Measurements from ENCODE around the gene ITM2C.

The ITM2C gene

GRCh38 chr2:230864605-230865306 lies at the start of gene ITM2C:
Gene ITM2C, plus strand, starts transcription at chr2:230864942. Its CDS starts 84 bp downstream, at chr2:230865026.
- peak; percentile 63 for DNase-seq (ENCODE audit: low spot score)

GRCh38 chr2:230815088-230815487 lies 49.7 kb upstream of the ITM2C start:
- no peak for DNase-seq (ENCODE audit: low spot score)

- no peak for DNase-seq (ENCODE audit: low spot score)
These were observed 48.0 kb upstream of the ITM2C start for GRCh38 chr2:230816735-230817134.

- no peak for DNase-seq (ENCODE audit: low spot score)
These were observed 45.3 kb upstream of the ITM2C start for GRCh38 chr2:230819433-230819832.

GRCh38 chr2:230821261-230821990 lies 43.3 kb upstream of the ITM2C start:
- DNase-seq (ENCODE audit: low spot score): no peak

- DNase-seq (ENCODE audit: low spot score): no peak
These were observed 42.7 kb upstream of the ITM2C start for GRCh38 chr2:230821991-230822520.

GRCh38 chr2:230823264-230823964 lies 41.3 kb upstream of the ITM2C start:
- no peak for DNase-seq (ENCODE audit: low spot score)

GRCh38 chr2:230824406-230824978 lies 40.2 kb upstream of the ITM2C start:
- DNase-seq (ENCODE audit: low spot score): peak; percentile 74

GRCh38 chr2:230825354-230825753 lies 39.4 kb upstream of the ITM2C start:
- no peak for DNase-seq (ENCODE audit: low spot score)

GRCh38 chr2:230827774-230828271 lies 36.9 kb upstream of the ITM2C start:
- DNase-seq (ENCODE audit: low spot score): no peak

- no peak for DNase-seq (ENCODE audit: low spot score)
These were observed 36.3 kb upstream of the ITM2C start for GRCh38 chr2:230828272-230828961.

- no peak for DNase-seq (ENCODE audit: low spot score)
These were observed 35.4 kb upstream of the ITM2C start for GRCh38 chr2:230829293-230829692.

GRCh38 chr2:230829959-230830358 lies 34.8 kb upstream of the ITM2C start:
- no peak for DNase-seq (ENCODE audit: low spot score)

- DNase-seq (ENCODE audit: low spot score): no peak
These were observed 34.3 kb upstream of the ITM2C start for GRCh38 chr2:230830428-230830827.

- DNase-seq (ENCODE audit: low spot score): no peak
These were observed 24.4 kb upstream of the ITM2C start for GRCh38 chr2:230840301-230840700.

- DNase-seq (ENCODE audit: low spot score): no peak
These were observed 22.3 kb upstream of the ITM2C start for GRCh38 chr2:230842473-230842872.

- no peak for DNase-seq (ENCODE audit: low spot score)
These were observed 21.6 kb upstream of the ITM2C start for GRCh38 chr2:230843132-230843531.

GRCh38 chr2:230846360-230846759 lies 18.4 kb upstream of the ITM2C start:
- no peak for DNase-seq (ENCODE audit: low spot score)

GRCh38 chr2:230847883-230848388 lies 16.8 kb upstream of the ITM2C start:
- DNase-seq (ENCODE audit: low spot score): peak; percentile 71

- no peak for DNase-seq (ENCODE audit: low spot score)
These were observed 14.9 kb upstream of the ITM2C start for GRCh38 chr2:230849633-230850357.

- no peak for DNase-seq (ENCODE audit: low spot score)
These were observed 14.4 kb upstream of the ITM2C start for GRCh38 chr2:230850358-230850658.

All from putamen (tissue), 1 donor.